Stimulated activated CD4-positive, alpha-beta T cell treated with anti-CD3 and anti-CD28 coated beads, Interleukin-12 subunit alpha, Interleukin-12 subunit beta, amount 100 ng/mL, for 24 hours (primary cell): ENCODE measurements around the gene ABHD18.
A peak's percentile ranks its signal among the peaks of the same experiment; 100 is the strongest.
"Not testable (repeated sequence)": the region's sequence is repeated elsewhere in the genome, so short reads cannot be mapped to it uniquely, and the experiment has no call there.

Experiments
- DNase-seq, 2 experiments: peaks; one replicate each; pipeline ENCODE4 v3.0.0-alpha.2; 2020; ENCODE audit warnings: low read depth in 2 of 2

Gene ABHD18

GRCh38 chr4:127993151-127993550 is 27.9 kb downstream of the ABHD18 start:
- DNase-seq, result no peak

GRCh38 chr4:127995776-127996175 is 30.6 kb downstream of the ABHD18 start:
- no peak for DNase-seq

- not testable (repeated sequence) for DNase-seq
Observed at GRCh38 chr4:127996521-127996920, 31.3 kb downstream of the ABHD18 start.

- no peak for DNase-seq
Observed at GRCh38 chr4:127997534-127998388, 32.6 kb downstream of the ABHD18 start.

DNA sequence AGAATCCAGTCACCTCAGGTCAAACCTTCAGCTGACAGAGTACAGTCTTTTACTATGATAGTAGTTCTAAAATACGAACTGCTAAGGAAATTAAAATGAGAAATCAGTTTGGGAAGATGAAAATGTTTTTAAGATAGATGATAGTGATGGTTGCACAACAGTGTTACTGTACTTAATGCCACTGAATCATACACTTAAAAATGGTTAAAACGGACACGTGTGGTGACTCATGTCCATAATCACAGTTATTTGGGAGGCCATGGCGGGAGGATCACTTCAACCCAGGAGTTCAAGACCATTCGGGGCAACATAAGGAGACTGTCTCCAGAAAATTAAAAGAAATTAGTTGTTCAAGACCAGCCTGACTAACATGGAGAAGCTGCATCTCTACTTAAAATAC is 41.4 kb downstream of the ABHD18 start:
- no peak for DNase-seq

- no peak for DNase-seq
Observed at GRCh38 chr4:128009428-128009827, 44.2 kb downstream of the ABHD18 start.

- no peak for DNase-seq
Observed at GRCh38 chr4:128025319-128025718, 60.1 kb downstream of the ABHD18 start.

DNA sequence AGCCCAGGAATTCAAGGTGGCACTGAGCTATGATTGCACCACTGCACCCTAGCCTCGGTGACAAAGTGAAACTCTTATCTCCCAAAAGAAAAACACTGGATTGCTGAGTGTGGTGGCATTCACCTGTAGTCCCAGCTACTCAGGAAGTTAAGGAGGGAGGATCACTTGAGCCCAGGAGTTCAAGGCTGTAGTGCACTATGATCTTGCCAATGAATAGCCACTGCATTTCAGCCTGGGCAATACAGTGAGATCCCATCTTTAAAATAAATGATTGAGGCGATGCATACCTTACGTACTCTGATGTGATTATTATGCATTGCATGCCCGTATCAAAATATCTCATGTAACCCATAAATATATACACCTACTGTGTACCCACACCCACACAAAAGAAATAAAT is 64.7 kb downstream of the ABHD18 start:
- DNase-seq, result no peak

DNA sequence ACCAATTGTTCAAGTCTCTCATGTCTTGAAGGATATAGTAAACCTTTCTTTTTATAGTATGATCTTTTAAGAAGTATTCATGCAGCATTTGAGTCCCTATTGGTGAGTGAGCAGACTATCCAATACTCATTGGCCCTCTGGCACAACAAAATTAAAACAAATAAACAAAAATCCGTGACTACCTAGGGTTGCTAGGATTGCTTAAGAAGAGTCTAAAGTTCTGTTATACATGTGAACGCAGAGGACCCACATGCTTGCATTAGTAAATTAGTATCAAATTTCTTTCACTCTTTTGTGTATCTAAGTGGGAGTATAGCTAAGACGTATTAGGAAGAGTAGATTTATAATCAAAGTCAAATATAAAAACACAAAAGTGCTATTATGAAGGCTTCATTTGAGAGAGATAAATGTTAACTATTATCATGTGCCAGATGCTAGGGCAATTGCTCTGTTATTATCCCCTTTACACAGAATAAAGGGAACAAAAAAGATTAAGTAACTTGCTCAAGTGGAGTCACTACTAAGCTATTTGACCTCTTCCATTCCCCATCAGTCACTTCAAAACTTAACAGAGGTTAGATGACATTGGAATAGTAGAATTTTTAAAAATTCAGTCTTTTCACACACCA is 66.7 kb downstream of the ABHD18 start:
- DNase-seq, result no peak

- no peak for DNase-seq
Observed at GRCh38 chr4:128039568-128039967, 74.4 kb downstream of the ABHD18 start.

- DNase-seq, result not testable (repeated sequence)
Observed at GRCh38 chr4:128047019-128047418, 81.8 kb downstream of the ABHD18 start.

DNA sequence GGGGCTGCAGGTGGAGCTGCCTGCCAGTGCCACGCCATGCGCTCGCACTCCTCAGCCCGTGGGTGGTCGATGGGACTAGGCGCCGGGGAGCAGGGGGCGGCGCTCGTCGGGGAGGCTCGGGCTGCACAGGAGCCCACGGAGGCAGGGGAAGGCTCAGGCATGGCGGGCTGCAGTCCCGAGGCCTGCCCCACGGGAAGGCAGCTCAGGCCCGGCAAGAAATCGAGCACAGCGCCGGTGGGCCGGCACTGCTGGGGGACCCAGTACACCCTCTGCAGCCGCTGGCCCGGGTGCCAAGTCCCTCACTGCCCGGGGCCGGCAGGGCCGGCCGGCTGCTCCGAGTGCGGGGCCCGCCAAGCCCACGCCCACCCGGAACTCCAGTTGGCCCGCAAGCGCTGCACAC is 82.3 kb downstream of the ABHD18 start:
- DNase-seq, result not testable (repeated sequence)

GRCh38 chr4:128051229-128051628 is 86.0 kb downstream of the ABHD18 start:
- DNase-seq, result not testable (repeated sequence)

DNA sequence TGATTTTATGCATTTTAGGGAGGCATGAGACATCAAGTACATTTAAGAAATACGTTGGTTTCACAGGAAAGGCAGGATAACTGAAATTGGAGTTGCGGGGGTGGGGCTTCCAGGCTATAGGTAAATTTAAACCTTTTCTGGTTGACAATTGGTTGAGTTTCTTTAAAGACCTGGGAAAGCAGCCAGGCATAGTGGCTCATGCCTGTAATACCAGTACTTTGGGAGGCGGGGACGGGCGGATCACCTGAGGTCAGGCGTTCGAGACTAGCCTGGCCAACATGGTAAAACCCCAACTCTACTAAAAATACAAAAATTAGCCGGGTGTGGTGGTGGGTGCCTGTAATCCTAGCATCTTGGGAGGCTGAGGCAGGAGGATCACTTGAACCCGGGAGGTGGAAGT is 89.7 kb downstream of the ABHD18 start:
- not testable (repeated sequence) for DNase-seq

DNA sequence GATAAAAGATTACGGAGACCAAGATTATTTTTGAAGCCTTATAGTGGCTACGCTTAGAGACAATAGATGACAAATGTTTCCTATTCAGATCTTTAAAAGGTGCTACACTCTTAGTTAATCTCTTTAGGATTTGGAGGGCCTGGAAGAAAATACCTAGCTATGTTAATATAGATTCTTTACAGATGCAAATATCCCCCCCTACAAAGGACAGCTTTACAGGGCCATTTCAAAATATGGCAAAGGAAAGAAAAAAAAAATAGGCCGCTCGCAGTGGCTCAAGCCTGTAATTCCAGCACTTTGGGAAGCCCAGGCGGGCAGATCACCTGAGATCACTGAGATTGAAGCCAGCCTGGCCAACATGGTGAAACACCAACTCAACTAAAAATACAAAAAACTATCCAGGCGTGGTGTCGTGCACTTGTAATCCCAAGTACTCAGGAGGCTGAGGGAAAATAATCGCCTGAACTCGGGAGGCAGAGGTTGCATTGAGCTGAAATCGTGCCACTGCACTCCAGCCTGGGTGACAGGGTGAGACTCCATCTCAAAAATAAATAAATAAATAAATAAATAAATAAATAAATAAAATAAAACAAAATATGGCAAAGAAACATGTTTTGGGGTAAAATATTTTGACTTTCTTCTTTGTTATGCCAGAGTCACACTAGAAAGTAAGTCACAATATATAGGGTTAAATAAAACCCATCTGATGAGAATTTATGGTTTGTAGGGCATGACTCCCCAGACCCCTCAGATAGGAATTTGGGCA is 90.4 kb downstream of the ABHD18 start:
- not testable (repeated sequence) for DNase-seq

DNA sequence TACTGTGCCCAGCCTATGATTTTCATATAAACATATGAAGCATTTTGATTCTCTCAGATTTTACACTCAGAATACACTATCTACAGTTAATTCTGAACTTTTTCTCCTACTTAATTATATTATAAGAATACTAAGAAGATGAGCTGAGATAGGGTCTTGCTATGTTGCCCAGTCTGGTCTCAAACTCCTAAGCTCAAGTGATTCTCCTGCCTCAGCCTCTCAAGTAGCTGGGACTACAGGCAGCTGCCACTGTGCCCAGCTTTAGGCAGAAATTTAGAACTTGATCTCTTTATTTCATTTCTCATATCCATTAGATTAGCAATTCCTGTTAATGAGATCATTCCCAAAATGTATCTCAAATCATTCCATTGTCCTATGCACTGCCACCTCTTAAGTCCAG is 91.2 kb downstream of the ABHD18 start:
- DNase-seq, result no peak

- DNase-seq, result no peak
Observed at GRCh38 chr4:128060121-128060698, 95.0 kb downstream of the ABHD18 start.

DNA sequence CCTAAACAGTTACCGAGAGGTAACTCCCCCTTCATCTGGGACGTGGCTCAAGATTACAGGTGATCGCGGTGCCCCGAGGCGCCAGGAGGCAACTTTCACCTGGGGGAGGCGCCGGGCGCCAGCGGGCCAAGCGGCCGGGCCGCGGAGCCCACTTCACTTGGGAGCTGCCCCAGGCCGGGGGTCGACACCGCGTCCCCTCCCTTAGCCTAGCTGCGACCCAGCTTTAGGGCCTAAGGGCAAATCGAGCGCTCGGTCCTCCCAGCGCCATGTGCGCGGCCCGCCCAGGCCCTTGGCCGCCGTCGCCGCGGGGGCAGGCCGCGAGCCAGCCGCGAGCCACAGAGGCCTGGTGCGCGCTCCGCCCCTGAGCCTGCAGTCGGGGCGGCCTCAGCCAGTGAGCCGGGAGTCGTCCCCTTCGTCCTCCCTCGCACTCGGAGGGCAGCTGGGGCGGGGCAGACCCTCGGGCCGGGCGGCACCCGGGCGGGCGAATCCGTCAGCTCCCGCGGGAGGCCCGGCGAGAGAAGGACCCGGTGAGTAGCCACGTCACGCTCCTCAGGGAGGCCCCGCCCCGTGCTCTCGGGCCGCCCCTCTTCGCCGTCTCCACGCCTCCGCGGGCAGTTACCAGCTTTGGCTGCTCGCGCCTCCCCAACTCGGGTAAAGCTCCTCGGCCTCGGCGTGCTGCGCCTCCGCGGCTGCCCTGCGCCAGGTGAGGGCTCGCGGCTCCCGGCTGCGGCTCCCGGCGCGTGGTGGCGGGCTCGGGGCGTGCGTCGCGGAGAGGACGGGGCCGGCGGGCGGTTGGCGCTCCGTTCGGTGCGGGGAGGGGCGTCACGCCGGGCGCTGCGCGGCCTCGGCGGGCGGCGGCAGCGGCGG is 95.7 kb downstream of the ABHD18 start, which contains the start of gene LARP1B:
TSS of gene LARP1B (plus strand) at position 614 of the 867 bp plus-strand sequence. CDS start 13,640 bp downstream, outside the sequence.
- peak; percentile 83 to 91 for DNase-seq

GRCh38 chr4:128061566-128062536 is 96.6 kb downstream of the ABHD18 start:
- DNase-seq, result peak; percentile 26 to 54

DNA sequence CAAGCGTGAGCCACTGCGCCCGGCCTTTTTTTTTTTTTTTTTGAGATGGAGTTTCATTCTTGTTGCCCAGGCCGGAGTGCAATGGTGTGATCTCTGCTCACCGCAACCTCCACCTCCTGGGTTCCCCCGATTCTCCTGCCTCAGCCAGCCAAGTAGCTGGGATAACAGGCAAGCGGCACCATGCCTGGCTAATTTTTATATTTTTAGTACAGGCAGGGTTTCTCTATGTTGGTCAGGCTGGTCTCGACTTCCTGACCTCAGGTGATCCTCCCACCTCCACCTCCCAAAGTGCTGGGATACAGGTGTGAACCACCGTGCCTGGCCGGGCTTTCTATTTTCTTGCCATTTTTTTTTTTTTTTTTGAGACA is 101.2 kb downstream of the ABHD18 start:
- DNase-seq, result not testable (repeated sequence)
